ENCODE results near the gene ZNF740. TPM values are rescaled to one million over a fixed set of nuclear protein-coding genes. Genes with fewer than 3 reads are reported as not detected.
"Not testable (repeated sequence)": the region's sequence is repeated elsewhere in the genome, so short reads cannot be mapped to it uniquely, and the experiment has no call there.

The ZNF740 gene
- total and polyA plus RNA-seq, 2 donors from 2014 or later = 11.1 to 58.3 TPM

- no peaks in the 10 kb centered on the region for H3K9me3 ChIP-seq (ENCODE audit: control insufficient read depth in 2 of 3, insufficient read depth in 1 of 3, low read length in 3 of 3)
- no peak overlapping the region for H3K9ac ChIP-seq (ENCODE audit: low read length in 3 of 3)
- DNase-seq (no peak), FAIRE-seq (no peak)
- no peak overlapping the region for H3K27ac ChIP-seq (ENCODE audit: low read depth in 2 of 2, low read length in 2 of 2)
- no peak for TF ChIP-seq CTCF (IDR thresholded peaks at IDR 0.05; ENCODE audit: borderline replicate concordance, extremely low read depth, insufficient read depth)
- H3K36me3 ChIP-seq (ENCODE audit: control insufficient read depth in 2 of 3, insufficient read depth in 3 of 3, low read length in 3 of 3) = no peaks in the 10 kb centered on the region
- no peak overlapping the region for H3K4me3 ChIP-seq (ENCODE audit: low read length in 3 of 3)
- H3K27me3 ChIP-seq (ENCODE audit: control insufficient read depth, insufficient read depth, low read length) = no peaks in the 10 kb centered on the region
- intact Hi-C loops (cut with DNase I) = no loop called here
- peaks cover 0 to 10% (median 6%) of the 10 kb centered on the region in 3 donors for H3K4me1 ChIP-seq (ENCODE audit: control insufficient read depth in 2 of 3, insufficient read depth in 2 of 3, low read depth in 1 of 3, low read length in 3 of 3)
Observed at GRCh38 chr12:53201639-53202038, 21.1 kb downstream of the ZNF740 start.

- H3K4me1 ChIP-seq (ENCODE audit: control insufficient read depth in 2 of 3, insufficient read depth in 2 of 3, low read depth in 1 of 3, low read length in 3 of 3); H3K9ac ChIP-seq (ENCODE audit: low read length in 3 of 3); DNase-seq; FAIRE-seq; H3K4me3 ChIP-seq (ENCODE audit: low read length in 3 of 3); H3K36me3 ChIP-seq (ENCODE audit: control insufficient read depth in 2 of 3, insufficient read depth in 3 of 3, low read length in 3 of 3); H3K27me3 ChIP-seq (ENCODE audit: control insufficient read depth, insufficient read depth, low read length); H3K27ac ChIP-seq (ENCODE audit: low read depth in 2 of 2, low read length in 2 of 2); intact Hi-C loops (cut with DNase I); H3K9me3 ChIP-seq (ENCODE audit: control insufficient read depth in 2 of 3, insufficient read depth in 1 of 3, low read length in 3 of 3): not testable (repeated sequence)
Observed at GRCh38 chr12:53202316-53202715, 21.8 kb downstream of the ZNF740 start.

- intact Hi-C loops (cut with DNase I) = no loop called here
- FAIRE-seq (no peak), DNase-seq (no peak)
- peaks cover 0 to 9% (median 0%) of the 10 kb centered on the region in 3 donors for H3K4me1 ChIP-seq (ENCODE audit: control insufficient read depth in 2 of 3, insufficient read depth in 2 of 3, low read depth in 1 of 3, low read length in 3 of 3)
- no peak overlapping the region for H3K4me3 ChIP-seq (ENCODE audit: low read length in 3 of 3)
- H3K36me3 ChIP-seq (ENCODE audit: control insufficient read depth in 2 of 3, insufficient read depth in 3 of 3, low read length in 3 of 3) = no peaks in the 10 kb centered on the region
- TF ChIP-seq CTCF (IDR thresholded peaks at IDR 0.05; ENCODE audit: borderline replicate concordance, extremely low read depth, insufficient read depth) = no peak
- H3K9me3 ChIP-seq (ENCODE audit: control insufficient read depth in 2 of 3, insufficient read depth in 1 of 3, low read length in 3 of 3) = no peaks in the 10 kb centered on the region
- H3K27me3 ChIP-seq (ENCODE audit: control insufficient read depth, insufficient read depth, low read length) = no peaks in the 10 kb centered on the region
- H3K9ac ChIP-seq (ENCODE audit: low read length in 3 of 3) = no peak overlapping the region
- H3K27ac ChIP-seq (ENCODE audit: low read depth in 2 of 2, low read length in 2 of 2) = no peak overlapping the region
Observed at GRCh38 chr12:53204351-53204750, 23.8 kb downstream of the ZNF740 start.

GRCh38 chr12:53205747-53206419 lies 25.4 kb downstream of the ZNF740 start:
- no peak for TF ChIP-seq CTCF (IDR thresholded peaks at IDR 0.05; ENCODE audit: borderline replicate concordance, extremely low read depth, insufficient read depth)
- Histone ChIP-seq H3K27ac (ENCODE audit: low read depth in 2 of 2, low read length in 2 of 2) (no peak overlapping the region), H3K4me1 (ENCODE audit: control insufficient read depth in 2 of 3, insufficient read depth in 2 of 3, low read depth in 1 of 3, low read length in 3 of 3) (peaks cover 0 to 9% (median 0%) of the 10 kb centered on the region in 3 donors), H3K9ac (ENCODE audit: low read length in 3 of 3) (no peak overlapping the region), H3K9me3 (ENCODE audit: control insufficient read depth in 2 of 3, insufficient read depth in 1 of 3, low read length in 3 of 3) (no peaks in the 10 kb centered on the region), H3K36me3 (ENCODE audit: control insufficient read depth in 2 of 3, insufficient read depth in 3 of 3, low read length in 3 of 3) (peaks cover 0 to 2% (median 0%) of the 10 kb centered on the region in 3 donors), H3K27me3 (ENCODE audit: control insufficient read depth, insufficient read depth, low read length) (no peaks in the 10 kb centered on the region), H3K4me3 (ENCODE audit: low read length in 3 of 3) (no peak overlapping the region)
- intact Hi-C loops (cut with DNase I) = no loop called here
- no peak for FAIRE-seq
- DNase-seq = peak in 1 of 5 donors; percentile 74
